HCT116 (cell line): ENCODE results near the gene QRICH1. TPM values are rescaled to one million over a fixed set of nuclear protein-coding genes. Genes with fewer than 3 reads are reported as not detected.

ENCODE experiments used
- ATAC-seq: fragments of 200-7000 bp; cut with Tn5 transposase; 2 replicates; pipeline ENCODE4 v1.9.1; 2020; ENCODE audit warnings: mild to moderate bottlenecking, moderate library complexity
- BruUV-seq: library from RNA; stranded (reverse); fragments of 400-500 nt; replicated peaks from 2 replicates; lab custom pipeline; 2021; lab: Mats Ljungman, UMichigan
- CTCF ChIA-PET: fragments of 300-600 bp; sonication (Branson Sonifier 250); formaldehyde crosslinking; loops from one replicate; lab custom pipeline; 2021; ENCODE audit warnings: antibody characterized with exemption; lab: Charles Lee
- POLR2A ChIA-PET: fragments of 300-600, 350-600 bp; sonication (Branson Sonifier 250); formaldehyde crosslinking; loops from one replicate; lab custom pipeline; 2021; ENCODE audit warnings: antibody characterized with exemption; lab: Charles Lee
- RAD21 ChIA-PET, 2 experiments: fragments of 300-600 bp; sonication (Branson Sonifier 250); formaldehyde crosslinking; loops; one replicate each; lab custom pipeline; 2023; ENCODE audit warnings: low total read pairs in 2 of 2; ENCODE audit not compliant: uncharacterized antibody in 2 of 2, unreplicated experiment in 2 of 2, low non-redundant PET in 1 of 2; lab: Charles Lee
- DNase-seq: peaks from one replicate; pipeline ENCODE4 v3.0.0-alpha.2; 2010; ENCODE audit warnings: low read depth, low spot score
- H2AFZ ChIP-seq: fragments of 200-600 bp; shearing (Covaris generic), sonication (generic); 2 replicates; pipeline ENCODE4 v1.6.1; 2017; ENCODE audit warnings: low read depth, mixed run types, mixed read lengths, antibody characterized with exemption, low read length; ENCODE audit not compliant: poor library complexity, severe bottlenecking
- H3K27ac ChIP-seq: 2 replicates; pipeline ENCODE4 v1.5.1; 2012; ENCODE audit warnings: low read depth, low read length
- H3K27me3 ChIP-seq: fragments of 200-600 bp; sonication (generic); 2 replicates; pipeline ENCODE4 v1.6.1; 2016; ENCODE audit warnings: mixed run types, low read length, mixed read lengths; ENCODE audit not compliant: insufficient read depth
- H3K36me3 ChIP-seq, 2 experiments: fragments of 200-500 bp in 1 of 2; fragments of 200-600 bp in 1 of 2; sonication (Bioruptor generic) in 1 of 2; sonication (generic) in 1 of 2; 2 replicates each; pipeline versions ENCODE4 v1.5.1 to v1.6.1; 2014 to 2016; ENCODE audit warnings: low read length in 2 of 2, inconsistent platforms in 1 of 2, mixed read lengths in 1 of 2, mixed run types in 1 of 2; ENCODE audit not compliant: insufficient read depth in 2 of 2, control insufficient read depth in 1 of 2
- H3K4me1 ChIP-seq, 2 experiments: fragments of 200-600 bp in 1 of 2; sonication (generic) in 1 of 2; 2 replicates each; pipeline versions ENCODE4 v1.5.1 to v1.6.1; 2012 to 2017; ENCODE audit warnings: low read length in 2 of 2, inconsistent platforms in 1 of 2, mild to moderate bottlenecking in 1 of 2, mixed read lengths in 1 of 2, mixed run types in 1 of 2, moderate library complexity in 1 of 2; ENCODE audit not compliant: insufficient read depth in 2 of 2, control insufficient read depth in 1 of 2
- H3K4me2 ChIP-seq: fragments of 200-600 bp; sonication (generic); 2 replicates; pipeline ENCODE4 v1.6.1; 2017; ENCODE audit warnings: mixed run types, low read length, mixed read lengths
- H3K4me3 ChIP-seq, 2 experiments: fragments of 200-600 bp in 1 of 2; sonication (generic) in 1 of 2; replicated peaks in 1 of 2; 2 replicates each; pipeline ENCODE4 v1.5.1; 2011 to 2016; ENCODE audit warnings: low read length in 2 of 2, control low read depth in 1 of 2, low read depth in 1 of 2, mild to moderate bottlenecking in 1 of 2, mixed read lengths in 1 of 2, mixed run types in 1 of 2
- H3K79me2 ChIP-seq: fragments of 200-600 bp; sonication (generic); 2 replicates; pipeline ENCODE4 v1.6.1; 2017; ENCODE audit warnings: mild to moderate bottlenecking, mixed run types, low read length, moderate library complexity, mixed read lengths; ENCODE audit not compliant: insufficient read depth
- H3K9ac ChIP-seq: fragments of 200-600 bp; sonication (generic); 2 replicates; pipeline ENCODE4 v1.6.1; 2016; ENCODE audit warnings: low read length, mixed read lengths
- H3K9me2 ChIP-seq: fragments of 200-600 bp; sonication (generic), shearing (Covaris generic); 2 replicates; pipeline ENCODE4 v1.6.1; 2017; ENCODE audit warnings: mixed run types, mild to moderate bottlenecking, moderate library complexity; ENCODE audit not compliant: insufficient read depth
- H3K9me3 ChIP-seq, 2 experiments: fragments of 200-500 bp in 1 of 2; fragments of 200-600 bp in 1 of 2; sonication (Bioruptor generic) in 1 of 2; sonication (generic) in 1 of 2; 2 replicates each; pipeline ENCODE4 v1.6.1; 2014 to 2017; ENCODE audit warnings: low read length in 2 of 2, mixed read lengths in 2 of 2, inconsistent platforms in 1 of 2, low read depth in 1 of 2, mild to moderate bottlenecking in 1 of 2, mixed run types in 1 of 2, moderate library complexity in 1 of 2; ENCODE audit not compliant: control insufficient read depth in 1 of 2, insufficient read depth in 1 of 2
- H4K20me1 ChIP-seq: fragments of 200-600 bp; sonication (generic), shearing (Covaris generic); 2 replicates; pipeline ENCODE4 v1.6.1; 2017; ENCODE audit warnings: mixed run types, mild to moderate bottlenecking, moderate library complexity; ENCODE audit not compliant: insufficient read depth
- CBX3 ChIP-seq: IDR thresholded peaks from 2 replicates; pipeline ENCODE4 v1.6.1; 2012; ENCODE audit warnings: low read depth
- CEBPB ChIP-seq: IDR thresholded peaks from 2 replicates; pipeline ENCODE4 v1.6.1; 2012; ENCODE audit warnings: low read depth
- EGR1 ChIP-seq: IDR thresholded peaks from 2 replicates; pipeline ENCODE4 v1.6.1; 2012; ENCODE audit warnings: low read depth
- EZH2 ChIP-seq: fragments of 200-600 bp; sonication (generic); IDR thresholded peaks from 2 replicates; pipeline ENCODE4 v1.6.1; 2017; ENCODE audit warnings: antibody characterized with exemption, mixed run types
- EZH2phosphoT487 ChIP-seq: fragments of 200-600 bp; IDR thresholded peaks from 2 replicates; pipeline ENCODE4 v1.6.1; 2018; ENCODE audit warnings: antibody characterized with exemption, borderline replicate concordance
- JUND ChIP-seq: IDR thresholded peaks from 2 replicates; pipeline ENCODE4 v1.6.1; 2012
- POLR2A ChIP-seq: IDR thresholded peaks from 2 replicates; pipeline ENCODE4 v1.7.0; 2011; ENCODE audit warnings: borderline replicate concordance; ENCODE audit not compliant: insufficient read depth, insufficient read length; ENCODE audit errors: extremely low read depth
- POLR2AphosphoS5 ChIP-seq: IDR thresholded peaks from 2 replicates; pipeline ENCODE4 v1.6.1; 2011; ENCODE audit warnings: mild to moderate bottlenecking, low read depth, low read length, moderate library complexity
- SIN3A ChIP-seq: IDR thresholded peaks from 2 replicates; pipeline ENCODE4 v1.6.1; 2012; ENCODE audit warnings: low read depth
- SP1 ChIP-seq: IDR thresholded peaks from 2 replicates; pipeline ENCODE4 v1.6.1; 2012; ENCODE audit warnings: low read depth
- TCF7L2 ChIP-seq: IDR thresholded peaks from 2 replicates; pipeline ENCODE4 v1.7.0; 2011; ENCODE audit warnings: borderline replicate concordance, inconsistent platforms; ENCODE audit not compliant: insufficient read depth, insufficient read length; ENCODE audit errors: extremely low read depth
- YY1 ChIP-seq: IDR thresholded peaks from 2 replicates; pipeline ENCODE4 v1.6.1; 2011; ENCODE audit warnings: low read length, low read depth, moderate library complexity, mild to moderate bottlenecking; ENCODE audit not compliant: insufficient replicate concordance; ENCODE audit errors: extremely low read depth
- ZNF274 ChIP-seq: fragments of 200-500 bp; sonication (Bioruptor generic); IDR thresholded peaks from 2 replicates; pipeline ENCODE4 v1.6.1; 2014; ENCODE audit warnings: mild to moderate bottlenecking, low read depth, low read length, inconsistent platforms
- intact Hi-C: fragments of 100-400 bp; cut with micrococcal nuclease; formaldehyde crosslinking; loops from 2 replicates; pipeline ENCODE4 v1.10.0; 2022
- total RNA-seq: library from RNA; stranded (reverse); gene quantifications from one replicate; pipeline ENCODE4 v1.2.1, GENCODE V29; 2021; ENCODE audit not compliant: unreplicated experiment
- TF ChIP-seq, protein P1 (sequence below), 3 experiments: fragments of 200-600 bp in 1 of 3; sonication (generic) in 1 of 3; IDR thresholded peaks in 2 of 3; conservative IDR thresholded peaks in 1 of 3; 2 replicates each; pipeline ENCODE4 v1.5.1; 2012 to 2017; ENCODE audit warnings: low read depth in 2 of 3, low read length in 2 of 3, antibody characterized with exemption in 1 of 3, borderline replicate concordance in 1 of 3, control low read depth in 1 of 3, mild to moderate bottlenecking in 1 of 3, mixed read lengths in 1 of 3, mixed run types in 1 of 3, moderate library complexity in 1 of 3; ENCODE audit not compliant: insufficient read depth in 1 of 3
- TF ChIP-seq, protein P2 (sequence below): IDR thresholded peaks from 2 replicates; pipeline ENCODE4 v1.6.1; 2012; ENCODE audit warnings: low read depth

QRICH1 gene
- total RNA-seq, 1 experiment from 2014 or later, result 105 TPM

DNA sequence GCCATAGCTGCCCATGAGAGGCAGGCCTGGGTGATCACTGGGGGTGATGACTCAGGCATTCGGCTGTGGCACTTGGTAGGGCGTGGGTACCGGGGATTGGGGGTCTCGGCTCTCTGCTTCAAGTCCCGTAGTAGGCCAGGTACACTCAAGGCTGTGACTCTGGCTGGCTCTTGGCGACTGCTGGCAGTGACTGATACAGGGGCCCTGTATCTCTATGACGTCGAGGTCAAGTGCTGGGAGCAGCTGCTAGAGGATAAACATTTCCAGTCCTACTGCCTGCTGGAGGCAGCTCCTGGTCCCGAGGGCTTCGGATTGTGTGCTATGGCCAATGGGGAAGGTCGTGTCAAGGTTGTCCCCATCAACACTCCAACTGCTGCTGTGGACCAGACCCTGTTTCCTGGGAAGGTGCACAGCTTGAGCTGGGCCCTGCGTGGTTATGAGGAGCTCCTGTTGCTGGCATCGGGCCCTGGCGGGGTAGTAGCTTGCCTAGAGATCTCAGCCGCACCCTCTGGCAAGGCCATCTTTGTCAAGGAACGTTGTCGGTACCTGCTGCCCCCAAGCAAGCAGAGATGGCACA, 81.3 kb downstream of the QRICH1 start:
- Histone ChIP-seq H3K4me2 (no peak overlapping the region), H2AFZ (no peak overlapping the region), H4K20me1 (no peaks in the 10 kb centered on the region), H3K36me3 (peaks cover 19 to 39% of the 10 kb centered on the region in 2 experiments; a peak in 3 of 4 replicates), H3K4me1 (peaks cover 8 to 25% of the 10 kb centered on the region in 2 experiments; a peak in 3 of 4 replicates), H3K27me3 (no peaks in the 10 kb centered on the region), H3K9ac (no peak overlapping the region)
- CTCF ChIA-PET, result interaction anchor here (2.2 kb wide), 1 partner anchor 25 kb away, joined by 15 read pairs; no protein-coding TSS in a partner anchor
- POLR2A ChIA-PET, result interaction anchor here (1.5 to 1.8 kb wide), 2 partner anchors 10 to 17 kb away, joined by 5 read pairs; partner anchors contain the start of genes IMPDH2 and NDUFAF3
- BruUV-seq, result no TSS peak
- intact Hi-C loops, result no loop called here
- TF ChIP-seq SP1 (no peak), TCF7L2 (no peak), ZNF274 (no peak), EZH2phosphoT487 (no peak), POLR2A (no peak), POLR2AphosphoS5 (no peak), YY1 (no peak), EGR1 (no peak), CEBPB (no peak), SIN3A (no peak), CBX3 (no peak), EZH2 (no peak), JUND (no peak)
- TF ChIP-seq, protein P1, sequence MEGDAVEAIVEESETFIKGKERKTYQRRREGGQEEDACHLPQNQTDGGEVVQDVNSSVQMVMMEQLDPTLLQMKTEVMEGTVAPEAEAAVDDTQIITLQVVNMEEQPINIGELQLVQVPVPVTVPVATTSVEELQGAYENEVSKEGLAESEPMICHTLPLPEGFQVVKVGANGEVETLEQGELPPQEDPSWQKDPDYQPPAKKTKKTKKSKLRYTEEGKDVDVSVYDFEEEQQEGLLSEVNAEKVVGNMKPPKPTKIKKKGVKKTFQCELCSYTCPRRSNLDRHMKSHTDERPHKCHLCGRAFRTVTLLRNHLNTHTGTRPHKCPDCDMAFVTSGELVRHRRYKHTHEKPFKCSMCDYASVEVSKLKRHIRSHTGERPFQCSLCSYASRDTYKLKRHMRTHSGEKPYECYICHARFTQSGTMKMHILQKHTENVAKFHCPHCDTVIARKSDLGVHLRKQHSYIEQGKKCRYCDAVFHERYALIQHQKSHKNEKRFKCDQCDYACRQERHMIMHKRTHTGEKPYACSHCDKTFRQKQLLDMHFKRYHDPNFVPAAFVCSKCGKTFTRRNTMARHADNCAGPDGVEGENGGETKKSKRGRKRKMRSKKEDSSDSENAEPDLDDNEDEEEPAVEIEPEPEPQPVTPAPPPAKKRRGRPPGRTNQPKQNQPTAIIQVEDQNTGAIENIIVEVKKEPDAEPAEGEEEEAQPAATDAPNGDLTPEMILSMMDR (IDR thresholded peaks at IDR 0.05 in 2 of 3, conservative IDR thresholded peaks at IDR 0.05 in 1 of 3; ENCODE audit: borderline replicate concordance in 1 of 3, insufficient read depth in 1 of 3, low read depth in 2 of 3, low read length in 2 of 3), result no peak
- TF ChIP-seq, protein P2, sequence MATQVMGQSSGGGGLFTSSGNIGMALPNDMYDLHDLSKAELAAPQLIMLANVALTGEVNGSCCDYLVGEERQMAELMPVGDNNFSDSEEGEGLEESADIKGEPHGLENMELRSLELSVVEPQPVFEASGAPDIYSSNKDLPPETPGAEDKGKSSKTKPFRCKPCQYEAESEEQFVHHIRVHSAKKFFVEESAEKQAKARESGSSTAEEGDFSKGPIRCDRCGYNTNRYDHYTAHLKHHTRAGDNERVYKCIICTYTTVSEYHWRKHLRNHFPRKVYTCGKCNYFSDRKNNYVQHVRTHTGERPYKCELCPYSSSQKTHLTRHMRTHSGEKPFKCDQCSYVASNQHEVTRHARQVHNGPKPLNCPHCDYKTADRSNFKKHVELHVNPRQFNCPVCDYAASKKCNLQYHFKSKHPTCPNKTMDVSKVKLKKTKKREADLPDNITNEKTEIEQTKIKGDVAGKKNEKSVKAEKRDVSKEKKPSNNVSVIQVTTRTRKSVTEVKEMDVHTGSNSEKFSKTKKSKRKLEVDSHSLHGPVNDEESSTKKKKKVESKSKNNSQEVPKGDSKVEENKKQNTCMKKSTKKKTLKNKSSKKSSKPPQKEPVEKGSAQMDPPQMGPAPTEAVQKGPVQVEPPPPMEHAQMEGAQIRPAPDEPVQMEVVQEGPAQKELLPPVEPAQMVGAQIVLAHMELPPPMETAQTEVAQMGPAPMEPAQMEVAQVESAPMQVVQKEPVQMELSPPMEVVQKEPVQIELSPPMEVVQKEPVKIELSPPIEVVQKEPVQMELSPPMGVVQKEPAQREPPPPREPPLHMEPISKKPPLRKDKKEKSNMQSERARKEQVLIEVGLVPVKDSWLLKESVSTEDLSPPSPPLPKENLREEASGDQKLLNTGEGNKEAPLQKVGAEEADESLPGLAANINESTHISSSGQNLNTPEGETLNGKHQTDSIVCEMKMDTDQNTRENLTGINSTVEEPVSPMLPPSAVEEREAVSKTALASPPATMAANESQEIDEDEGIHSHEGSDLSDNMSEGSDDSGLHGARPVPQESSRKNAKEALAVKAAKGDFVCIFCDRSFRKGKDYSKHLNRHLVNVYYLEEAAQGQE, result no peak
- TF ChIP-seq, all 23 proteins: peak for 0
- Histone ChIP-seq H3K9me3 (no peaks in the 10 kb centered on the region), H3K4me3 (no peak overlapping the region), H3K27ac (no peak overlapping the region), H3K9me2 (no peaks in the 10 kb centered on the region), H3K79me2 (peaks cover 63% of the 10 kb centered on the region)
- DNase-seq, result no peak
- ATAC-seq, result no peak
- RAD21 ChIA-PET, result interaction anchor here in 1 of 2 experiments (0.5 kb wide), 1 partner anchor 612 kb away, joined by 3 read pairs; no protein-coding TSS in a partner anchor
